HG02938 (cell line): ENCODE data around the gene C13orf46.
"Not testable (repeated sequence)": the region's sequence is repeated elsewhere in the genome, so short reads cannot be mapped to it uniquely, and the experiment has no call there.

Experiments used
- ATAC-seq: cut with Tn5 transposase; IDR thresholded peaks from one replicate; pipeline ENCODE4 v1.9.1; 2021; ENCODE audit warnings: mild to moderate bottlenecking, moderate library complexity; ENCODE audit not compliant: unreplicated experiment

Gene C13orf46

GRCh38 chr13:113914333-113915011 lies 59.4 kb downstream of the C13orf46 start:
- no peak for ATAC-seq

DNA sequence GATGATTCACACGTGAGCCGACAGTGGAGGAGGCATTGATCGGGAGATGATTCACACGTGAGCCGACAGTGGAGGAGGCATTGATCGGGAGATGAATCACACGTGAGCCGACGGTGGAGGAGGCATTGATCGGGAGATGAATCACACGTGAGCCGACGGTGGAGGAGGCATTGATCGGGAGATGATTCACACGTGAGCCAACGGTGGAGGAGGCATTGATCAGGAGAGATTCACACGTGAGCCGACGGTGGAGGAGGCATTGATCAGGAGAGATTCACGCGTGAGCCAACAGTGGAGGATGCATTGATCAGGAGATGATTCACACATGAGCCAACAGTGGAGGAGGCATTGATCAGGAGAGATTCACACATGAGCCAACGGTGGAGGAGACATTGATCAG lies 60.0 kb downstream of the C13orf46 start:
- not testable (repeated sequence) for ATAC-seq

- ATAC-seq = not testable (repeated sequence)
Measured at GRCh38 chr13:113913408-113913807, 60.5 kb downstream of the C13orf46 start.

DNA sequence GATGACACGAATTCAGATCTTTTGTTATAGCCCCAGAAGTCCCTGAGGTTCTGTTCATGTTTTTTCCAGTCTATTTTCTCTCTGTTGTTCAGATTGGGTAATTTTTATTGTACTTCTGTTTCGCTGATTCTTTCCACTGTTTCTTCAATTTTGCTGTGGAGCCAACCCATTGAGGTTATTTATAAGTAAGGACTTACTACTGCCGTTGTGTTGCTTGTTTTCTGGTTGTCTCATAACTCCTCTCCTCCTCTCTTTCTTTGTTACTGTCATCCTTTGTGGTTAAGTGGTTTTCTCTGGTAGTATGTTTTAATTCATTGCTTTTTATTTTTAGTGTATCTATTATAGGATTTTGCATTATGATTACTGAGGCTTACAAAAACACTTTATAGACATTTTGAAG lies 61.3 kb downstream of the C13orf46 start:
- ATAC-seq = no peak

DNA sequence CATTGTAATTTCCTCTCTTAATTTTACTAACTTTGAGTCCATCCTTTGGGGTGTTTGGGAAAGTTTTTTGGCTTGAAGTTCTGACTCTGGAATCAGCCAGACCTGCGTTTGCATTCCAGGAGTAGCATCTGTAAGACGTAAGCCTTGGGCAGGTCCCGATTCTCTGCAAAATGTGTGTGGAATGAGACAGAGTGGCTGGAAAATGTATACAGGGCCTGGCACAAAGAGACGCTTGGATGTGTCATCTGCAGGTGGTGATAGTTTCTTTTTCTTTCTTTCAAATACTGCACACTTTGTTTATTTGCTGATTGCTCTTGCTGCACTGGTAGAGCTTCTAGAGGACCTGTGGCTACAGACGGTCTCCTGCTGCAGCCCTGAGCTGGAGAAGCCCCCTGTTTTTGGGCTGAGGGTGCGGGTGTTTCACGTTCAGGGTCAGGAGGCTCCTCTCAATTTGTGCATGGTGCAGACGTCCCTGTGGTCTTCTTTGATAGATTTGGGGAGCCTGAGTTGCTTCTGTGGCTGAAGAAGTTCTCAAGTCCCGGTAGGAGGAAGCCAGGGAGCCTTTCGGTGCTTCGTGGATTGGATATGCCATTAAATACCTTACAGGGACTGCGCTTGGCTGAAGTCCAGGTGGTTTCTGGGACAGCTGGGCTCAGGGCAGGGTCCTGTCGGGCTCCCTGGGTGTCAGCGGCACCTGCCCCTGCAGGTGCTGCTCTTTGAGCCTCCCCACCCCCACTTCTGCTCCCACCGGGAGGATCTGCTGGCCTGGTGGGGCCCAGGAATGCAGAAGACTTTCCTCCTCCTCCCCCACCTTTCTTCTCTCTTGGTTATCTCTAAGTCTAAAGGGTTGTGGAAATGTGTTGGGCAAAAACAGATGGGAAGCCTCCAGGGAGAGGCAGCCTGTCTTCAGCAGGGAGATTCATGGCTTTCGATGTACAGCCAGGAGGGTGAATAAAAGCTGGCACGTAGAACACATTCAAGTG lies 66.0 kb downstream of the C13orf46 start:
- no peak for ATAC-seq

DNA sequence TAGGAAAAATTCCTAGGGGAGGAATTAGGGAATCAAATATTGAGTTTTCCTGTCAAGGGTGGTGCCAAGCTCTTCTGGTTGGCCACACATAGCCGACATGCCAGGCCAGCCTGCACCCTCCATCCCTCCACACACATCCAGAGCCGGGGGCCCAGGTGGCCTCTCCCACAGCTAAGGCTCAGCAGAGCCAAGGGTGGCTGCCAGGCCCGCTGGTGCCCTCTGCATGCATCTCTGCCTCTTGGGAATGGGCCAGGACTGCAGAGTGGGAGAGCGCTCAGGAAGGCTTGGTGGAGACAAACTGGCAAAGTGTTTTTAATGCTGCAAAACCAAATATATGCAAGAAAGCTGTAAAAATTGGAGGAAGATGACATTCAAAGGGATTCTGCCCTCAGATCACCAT lies 67.3 kb downstream of the C13orf46 start:
- no peak for ATAC-seq

- ATAC-seq = no peak
Measured at GRCh38 chr13:113905942-113906341, 67.9 kb downstream of the C13orf46 start.

DNA sequence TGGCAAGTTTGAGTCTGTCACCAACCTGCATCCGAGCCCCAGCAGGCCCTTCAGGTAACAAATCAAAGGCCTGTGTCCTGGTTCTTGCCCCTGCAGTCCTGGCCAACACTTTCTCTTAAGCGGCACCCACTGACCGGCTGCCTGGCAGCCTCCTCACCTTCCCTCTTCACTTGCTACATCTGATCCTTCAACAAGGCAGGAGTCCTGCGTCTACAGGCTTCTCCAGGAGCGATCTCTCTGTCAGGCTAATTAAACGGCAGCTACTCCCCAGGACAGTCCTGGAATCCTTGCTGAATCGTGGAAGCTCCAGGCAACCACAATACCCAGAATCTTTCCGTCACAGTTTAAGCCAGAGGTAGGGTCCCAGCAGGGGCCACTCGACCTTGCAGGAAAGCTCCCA lies 68.9 kb downstream of the C13orf46 start:
- ATAC-seq = no peak

- no peak for ATAC-seq
Measured at GRCh38 chr13:113904411-113904810, 69.5 kb downstream of the C13orf46 start.

DNA sequence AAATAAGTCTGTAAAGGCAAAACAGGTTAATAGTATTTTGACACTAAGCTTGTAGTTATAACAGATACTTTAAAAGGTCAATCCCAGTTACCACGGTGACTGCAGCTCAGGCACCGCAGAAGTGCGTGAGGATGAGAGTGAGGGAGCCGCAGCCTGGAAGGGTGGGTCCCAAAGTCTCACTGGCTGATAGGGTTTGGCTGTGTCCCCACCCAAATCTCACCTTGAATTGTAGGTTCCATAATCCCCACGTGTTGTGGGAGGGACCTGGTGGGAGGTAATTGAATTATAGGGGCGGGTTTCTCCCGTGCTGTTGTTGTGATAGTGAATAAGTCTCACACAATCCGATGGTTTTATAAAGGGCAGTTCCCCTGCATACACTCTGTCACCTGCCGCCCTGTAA lies 70.0 kb downstream of the C13orf46 start:
- no peak for ATAC-seq
